HG03442 (cell line): ENCODE measurements around the gene FRMD4A.

ENCODE experiments used
- ATAC-seq: cut with Tn5 transposase; IDR thresholded peaks from one replicate; pipeline ENCODE4 v1.9.1; 2021; ENCODE audit warnings: mild to moderate bottlenecking, moderate library complexity; ENCODE audit not compliant: unreplicated experiment

FRMD4A gene

DNA sequence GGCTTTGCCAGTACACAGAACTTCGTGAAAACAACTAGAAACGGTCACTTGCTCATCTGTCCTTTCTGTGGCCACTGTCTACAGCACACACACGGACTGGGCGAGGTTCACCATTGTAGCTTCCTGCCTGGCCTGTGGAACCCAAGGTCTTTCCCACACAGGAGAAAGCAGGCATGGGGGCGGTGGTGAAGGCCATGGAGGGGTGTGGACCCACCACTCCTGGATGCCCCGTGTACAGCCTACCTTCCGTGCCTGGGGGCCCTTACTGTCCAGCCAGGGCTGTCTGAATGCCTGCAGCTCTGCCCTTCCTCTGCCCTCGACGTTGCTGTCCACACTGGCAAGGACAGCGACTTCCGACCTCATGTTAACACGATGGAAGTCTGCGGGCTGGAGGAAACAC, 635.1 kb downstream of the FRMD4A start:
- ATAC-seq, result no peak

DNA sequence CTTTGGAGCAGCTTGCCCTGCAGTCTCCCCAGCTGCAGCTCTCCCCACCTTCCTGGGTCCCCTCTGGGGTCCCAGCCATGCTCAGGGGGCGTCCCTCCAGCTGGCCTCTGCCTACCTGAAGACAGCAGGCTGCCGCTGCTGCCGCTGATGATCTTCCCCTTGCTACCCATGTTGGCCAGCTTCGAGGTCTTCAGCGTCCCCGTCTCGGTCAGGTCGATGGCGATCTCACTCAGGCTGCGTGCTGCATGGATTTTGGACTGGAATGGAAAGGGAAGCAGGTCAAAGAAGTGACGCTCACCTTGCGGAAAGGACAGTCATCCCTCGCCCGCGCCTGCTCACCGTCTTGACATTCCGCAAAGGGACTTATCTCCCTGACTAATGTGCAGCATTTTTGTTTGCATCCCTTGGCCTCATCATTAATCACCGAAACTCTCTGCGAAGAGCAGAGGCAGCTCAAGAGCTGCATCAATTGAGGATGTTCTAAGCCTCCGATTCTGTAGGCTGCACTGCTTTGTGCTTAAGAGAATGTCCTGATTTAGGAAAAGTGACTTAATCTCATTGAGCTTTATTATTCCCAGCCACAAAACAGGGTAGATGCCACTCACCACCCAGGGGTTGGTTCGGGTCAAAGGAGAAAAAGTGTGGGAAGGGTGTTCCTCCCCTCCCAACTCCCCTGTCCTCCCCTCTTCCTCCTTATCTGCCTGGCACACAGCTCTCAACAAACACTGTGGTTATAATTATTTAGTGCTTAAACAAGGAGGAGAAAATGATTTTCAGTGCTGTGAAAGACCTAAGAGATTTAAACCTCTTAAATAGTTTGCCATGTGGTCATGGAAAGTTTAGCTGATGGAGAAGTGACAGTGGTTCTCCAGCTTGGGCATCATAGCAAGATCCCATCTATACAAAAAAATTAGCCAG, 636.7 kb downstream of the FRMD4A start:
- ATAC-seq, result no peak

DNA sequence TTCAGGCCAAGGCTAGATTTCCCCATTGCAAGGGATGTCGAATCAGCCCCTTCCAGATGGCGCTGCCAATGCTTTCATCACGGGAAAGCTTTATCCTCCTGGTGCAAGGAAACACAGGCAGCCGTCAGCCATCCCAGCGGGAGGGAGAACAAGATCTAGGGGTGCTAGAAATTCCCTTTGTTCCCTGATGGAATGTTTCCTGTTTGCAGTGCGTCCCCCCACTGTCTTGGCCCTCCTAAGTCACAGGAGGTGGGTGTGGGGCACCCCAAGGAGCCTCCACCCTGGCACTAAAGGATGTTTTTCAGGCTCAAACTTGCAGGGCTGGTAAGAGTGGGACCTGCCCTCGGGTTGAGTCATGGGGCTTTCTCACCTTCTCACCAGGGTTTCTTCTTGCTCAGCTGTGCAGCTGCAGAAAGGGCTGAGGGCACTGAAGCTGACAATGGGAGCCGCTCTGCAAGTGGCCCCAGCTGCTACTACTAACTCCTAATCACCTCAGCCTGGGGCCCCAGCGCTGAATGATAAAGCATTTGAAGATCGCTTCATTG, 640.4 kb downstream of the FRMD4A start:
- peak; percentile 79 for ATAC-seq

DNA sequence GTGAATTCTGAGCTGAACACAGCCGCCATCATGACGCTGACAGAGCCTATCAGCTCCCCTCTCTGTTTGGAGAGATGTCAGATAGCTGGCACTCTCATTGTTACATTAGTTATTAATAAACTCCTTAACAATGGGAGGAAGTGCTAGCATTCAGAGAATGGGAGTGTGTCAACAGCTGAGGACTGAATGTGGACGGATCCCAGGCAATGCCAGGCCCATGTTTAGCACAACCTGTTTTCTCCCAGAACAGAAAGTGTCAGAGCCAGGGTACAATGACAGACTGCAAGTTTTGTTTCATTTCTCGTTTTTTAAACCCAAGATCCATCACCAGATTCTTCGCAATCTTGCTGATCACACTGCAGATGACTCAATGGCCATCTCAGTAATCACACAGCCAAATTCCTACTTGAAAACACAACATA, 644.4 kb downstream of the FRMD4A start:
- no peak for ATAC-seq

DNA sequence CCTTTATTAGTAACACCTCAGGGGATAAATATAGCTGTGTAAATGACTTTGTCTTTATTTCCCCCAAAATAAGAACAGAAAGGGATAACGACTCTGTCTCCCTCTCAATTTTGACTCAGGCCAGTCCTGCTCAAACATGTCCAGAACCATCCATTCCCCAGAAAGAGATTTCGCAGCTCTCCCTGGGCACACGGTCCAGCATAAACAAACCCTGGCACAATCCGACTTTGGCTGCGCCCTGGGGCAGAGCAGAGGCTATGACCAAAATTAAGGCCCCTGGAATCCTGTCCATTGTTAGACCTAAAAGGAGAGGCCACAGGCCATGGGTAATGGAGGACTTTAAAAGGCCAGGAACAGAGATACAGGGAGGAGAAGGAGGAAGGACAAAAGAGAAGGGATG, 644.8 kb downstream of the FRMD4A start:
- ATAC-seq, result no peak

DNA sequence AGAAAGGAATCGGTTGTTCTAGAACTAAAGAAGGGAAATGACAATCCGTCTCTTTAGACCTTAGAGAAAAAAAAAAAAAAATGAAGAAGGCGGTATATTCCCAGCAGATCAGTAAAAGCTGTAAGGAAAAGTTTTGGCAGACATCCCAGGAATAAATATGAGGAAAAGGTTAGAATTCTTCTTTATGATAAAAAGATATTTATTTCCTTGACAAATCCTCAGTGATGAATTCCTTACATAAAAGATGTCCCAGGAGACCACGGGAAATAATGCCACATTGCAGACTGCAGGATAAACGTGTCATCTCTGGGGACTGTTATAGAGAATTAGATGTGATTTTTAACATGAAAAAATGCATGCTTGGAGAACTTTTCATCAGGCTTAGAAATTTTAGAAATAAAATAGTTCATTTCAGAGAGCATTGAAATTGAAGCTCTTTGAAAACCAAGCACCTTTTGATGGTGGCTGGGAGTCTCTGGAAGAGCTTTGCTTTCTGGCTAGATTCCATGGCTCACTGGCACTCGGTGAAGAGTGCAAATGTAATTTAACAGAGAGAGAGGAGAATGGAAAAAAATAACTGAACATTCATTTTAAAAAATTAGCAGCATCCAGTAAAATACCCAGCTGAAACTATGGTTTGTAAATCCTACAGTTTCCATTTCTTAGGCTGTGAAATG, 645.8 kb downstream of the FRMD4A start:
- no peak for ATAC-seq

DNA sequence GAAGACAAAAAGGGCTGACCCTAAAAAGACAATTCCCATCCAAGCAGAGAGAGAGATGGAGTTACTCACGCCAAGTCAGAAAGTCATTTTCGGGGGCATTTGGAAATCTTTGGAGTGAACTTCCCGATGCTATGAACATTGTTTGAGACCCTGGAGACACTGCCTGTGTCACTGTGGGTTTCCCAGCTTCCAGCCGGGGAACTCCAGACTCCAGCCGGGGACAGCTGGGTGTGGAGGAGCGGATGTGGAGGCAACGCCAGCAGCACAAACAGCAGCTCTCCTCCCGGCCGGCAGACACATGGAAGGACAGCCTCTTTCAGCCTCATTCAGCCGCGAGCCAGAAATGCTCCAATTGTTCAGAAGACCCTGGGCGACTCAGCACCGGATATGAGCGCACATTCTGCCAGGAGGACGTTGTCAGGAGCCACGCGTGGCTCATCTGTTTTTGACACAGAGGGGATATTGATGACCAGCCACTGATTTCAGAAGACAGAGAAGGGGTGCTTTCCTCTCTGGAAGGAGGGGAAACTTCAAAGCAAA, 646.4 kb downstream of the FRMD4A start:
- no peak for ATAC-seq

DNA sequence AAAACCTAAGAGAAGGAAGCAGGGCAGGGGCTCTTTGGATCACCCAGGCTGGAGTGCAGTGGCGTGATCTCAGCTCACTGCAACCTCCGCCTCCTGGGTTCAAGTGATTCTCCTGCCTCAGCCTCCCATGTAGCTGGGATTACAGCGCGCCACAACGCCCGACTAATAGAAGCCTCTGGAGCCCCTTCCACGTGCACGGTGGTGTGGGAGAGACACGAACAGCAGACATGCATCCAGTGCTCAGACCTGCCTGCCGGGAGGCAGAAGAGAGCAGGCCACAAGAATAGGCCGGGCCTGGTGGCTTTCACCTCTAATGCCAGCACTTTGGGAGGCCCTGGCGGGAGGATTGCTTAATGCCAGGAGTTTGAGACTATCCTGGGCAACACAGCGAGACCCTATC, 647.7 kb downstream of the FRMD4A start:
- ATAC-seq, result no peak

DNA sequence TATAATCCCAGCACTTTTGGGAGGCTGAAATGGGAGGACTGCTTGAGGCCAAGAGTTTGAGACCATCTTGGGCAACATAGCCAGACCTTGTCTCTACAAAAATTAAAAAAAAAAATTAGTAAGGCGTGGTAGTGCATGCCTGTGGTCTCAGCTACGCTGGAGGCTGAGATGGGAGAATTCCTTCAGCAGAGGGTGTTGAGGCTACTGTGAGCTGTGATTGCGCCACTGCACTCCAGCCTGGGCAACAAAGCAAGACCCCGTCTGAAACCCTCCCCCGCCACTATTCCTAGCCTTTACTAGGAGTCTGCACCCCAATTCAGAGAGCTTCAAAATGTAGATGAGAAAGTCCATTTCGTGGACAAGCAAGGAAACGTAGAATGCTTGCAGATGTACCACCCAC, 648.8 kb downstream of the FRMD4A start:
- no peak for ATAC-seq

DNA sequence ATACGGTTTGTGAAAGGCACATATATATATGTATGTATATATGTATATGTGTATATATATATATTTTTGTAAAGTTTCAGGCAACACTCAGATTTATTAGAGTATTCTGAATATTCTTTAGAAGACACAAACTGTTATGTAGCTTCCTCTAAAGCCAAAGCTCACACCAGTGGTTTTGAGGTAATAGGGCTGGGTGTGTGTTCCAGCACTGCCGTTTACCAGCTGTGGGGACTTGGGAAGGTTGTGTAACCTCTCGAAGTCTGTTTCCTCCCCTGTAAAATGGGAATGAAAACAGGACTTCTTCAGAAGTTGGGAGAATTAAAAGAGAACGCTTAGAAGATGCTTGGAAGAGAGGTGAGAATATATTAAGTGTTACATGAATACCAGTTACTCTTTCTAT, 649.2 kb downstream of the FRMD4A start:
- no peak for ATAC-seq

DNA sequence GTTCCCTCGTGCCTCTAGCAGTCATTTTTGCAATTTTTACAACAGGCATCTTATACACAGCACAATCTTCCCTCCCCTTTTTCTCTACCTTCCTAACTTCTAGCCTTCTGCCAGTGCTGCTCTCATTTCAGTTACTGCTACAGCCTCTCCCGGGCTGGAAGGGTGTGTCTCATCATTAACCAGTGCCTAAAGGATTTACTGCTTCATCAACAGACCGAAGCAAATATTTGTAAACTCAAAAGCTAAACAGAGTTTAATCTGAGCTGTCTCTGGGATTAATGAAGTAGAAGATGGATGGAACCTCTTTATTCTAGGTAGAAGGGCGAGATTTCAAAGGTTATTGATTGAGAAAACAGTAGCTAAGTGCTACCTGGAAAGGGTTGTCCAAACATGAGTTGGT, 649.6 kb downstream of the FRMD4A start:
- ATAC-seq, result no peak

DNA sequence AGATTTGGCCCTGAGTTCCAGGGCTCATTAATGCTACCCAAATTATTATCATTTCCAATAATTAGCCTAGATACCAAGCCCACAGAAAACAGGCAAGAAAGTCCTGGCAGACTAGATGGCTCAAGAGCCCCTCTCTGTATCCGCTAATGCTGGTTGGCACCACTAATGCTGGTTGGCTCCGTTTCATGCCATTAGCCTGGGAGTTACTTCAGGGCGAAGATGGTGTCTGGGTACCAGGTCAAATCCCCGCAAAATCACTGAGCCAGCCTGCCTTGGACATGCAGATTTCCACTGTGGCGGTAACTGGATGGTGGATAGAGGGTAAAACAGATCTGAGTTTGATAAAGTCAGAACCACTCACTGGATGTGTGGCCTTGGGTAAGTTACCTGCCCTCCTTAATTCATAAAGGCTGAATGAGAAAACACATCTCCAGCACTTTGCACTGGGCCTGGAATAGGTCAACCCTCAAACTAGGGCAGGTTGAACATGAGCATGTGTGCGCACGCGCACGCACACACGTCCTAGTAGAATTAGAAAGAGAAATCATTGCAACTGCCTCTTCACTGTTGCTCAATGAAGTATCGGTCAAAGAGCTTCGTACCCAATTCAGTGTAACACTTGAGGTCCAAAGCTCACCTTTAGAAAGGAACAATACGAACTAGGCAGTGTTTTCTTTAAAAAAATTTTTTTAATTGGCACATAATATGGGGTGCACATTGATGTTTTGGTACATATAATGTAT, 652.5 kb downstream of the FRMD4A start:
- no peak for ATAC-seq

DNA sequence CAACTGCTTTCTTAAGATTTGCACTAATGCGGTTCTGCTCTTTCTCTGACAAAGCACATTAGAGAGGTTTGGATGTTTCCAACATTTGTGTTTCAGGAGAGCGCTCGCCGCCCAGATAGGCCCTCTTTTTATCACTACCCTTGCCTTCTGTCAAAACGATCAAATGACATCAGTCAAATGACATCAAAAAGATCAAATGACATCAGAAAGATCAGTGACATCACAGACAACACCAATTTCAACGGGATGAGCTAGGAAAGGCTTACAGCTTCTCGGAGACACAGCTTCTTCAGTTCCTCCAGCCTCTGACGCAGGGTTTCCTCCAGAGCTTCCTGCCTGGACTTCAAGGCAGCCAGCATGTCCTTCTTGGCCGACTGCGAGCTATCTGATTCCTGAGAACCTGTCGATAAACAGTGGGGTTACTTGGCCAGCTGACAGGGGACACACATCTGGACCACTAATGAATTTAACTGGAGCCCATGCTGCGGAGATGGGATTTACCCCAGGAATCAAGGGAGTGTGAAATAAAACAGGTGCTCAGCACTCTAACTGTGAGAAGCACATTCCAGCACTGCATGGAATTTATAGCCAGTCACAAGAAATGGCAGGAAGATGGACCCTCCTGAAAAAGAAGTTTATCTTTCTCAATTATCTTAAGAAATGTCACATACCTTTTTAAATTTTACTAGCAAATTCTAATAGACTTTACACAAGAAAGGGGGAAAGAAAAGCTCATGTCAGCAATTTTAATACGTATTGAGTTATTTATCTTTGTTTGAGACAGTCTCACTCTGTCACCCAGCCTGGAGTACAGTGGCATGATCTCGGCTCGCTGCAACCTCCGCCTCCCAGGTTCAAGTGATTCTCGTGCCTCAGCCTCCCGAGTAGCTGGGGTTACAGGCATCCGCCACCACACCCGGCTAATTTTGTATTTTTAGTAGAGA, 655.8 kb downstream of the FRMD4A start:
- ATAC-seq, result no peak

DNA sequence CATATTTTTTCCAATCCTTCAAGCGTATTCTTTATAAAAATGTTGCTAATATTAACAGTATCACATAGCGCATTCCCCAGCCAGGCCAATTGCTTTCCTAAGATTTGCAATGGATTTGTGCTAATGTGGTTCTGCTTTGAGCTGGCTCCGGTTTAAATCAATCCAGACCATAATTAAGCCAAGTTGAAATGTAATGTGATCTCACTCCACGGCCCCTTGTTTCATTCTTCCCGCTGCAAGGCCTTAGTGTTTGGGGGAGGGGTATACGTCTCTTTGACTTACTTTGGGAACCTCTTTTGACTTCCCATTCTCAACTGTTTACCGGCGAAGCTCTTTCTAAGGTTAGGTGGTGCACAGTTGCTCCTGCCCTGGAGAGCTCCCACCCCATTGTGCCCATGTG, 657.6 kb downstream of the FRMD4A start:
- no peak for ATAC-seq

DNA sequence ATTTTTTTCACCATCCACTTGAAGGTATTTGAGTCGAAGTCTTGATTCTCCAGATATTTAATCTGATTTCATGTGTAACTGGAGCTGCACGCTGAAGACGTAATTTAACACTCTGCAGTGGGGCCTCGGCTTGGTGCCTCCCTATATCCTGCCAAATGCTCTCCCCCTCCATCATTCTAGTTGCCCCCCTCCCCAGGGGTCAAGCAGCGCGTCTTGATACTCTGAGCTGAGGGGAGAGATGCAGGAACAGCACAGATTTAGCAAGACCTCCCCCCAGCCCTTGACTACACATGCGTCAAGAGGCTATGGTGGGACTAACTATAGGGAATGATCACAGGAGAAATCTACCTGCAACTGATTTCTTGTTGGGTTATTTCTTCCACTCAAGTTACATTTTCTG, 658.2 kb downstream of the FRMD4A start:
- no peak for ATAC-seq

DNA sequence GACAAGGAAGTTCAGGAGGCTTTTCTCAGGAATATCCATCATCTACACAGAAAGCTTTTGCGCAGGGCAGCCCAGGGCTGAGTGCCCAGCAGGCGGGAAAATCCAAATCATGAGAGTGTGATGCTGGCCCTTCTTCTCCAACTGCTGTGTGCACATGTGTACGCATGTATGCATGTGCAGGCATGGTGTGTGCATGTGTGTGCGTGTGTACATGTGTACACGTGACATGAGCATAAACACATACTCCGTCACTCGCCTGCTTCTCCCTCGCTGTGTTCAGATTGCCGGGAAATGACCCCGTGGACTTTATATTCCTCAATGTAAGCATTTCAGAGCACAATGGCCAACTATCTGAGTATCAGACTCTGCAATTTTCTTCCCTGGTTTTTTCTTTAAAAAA, 658.8 kb downstream of the FRMD4A start:
- no peak for ATAC-seq

DNA sequence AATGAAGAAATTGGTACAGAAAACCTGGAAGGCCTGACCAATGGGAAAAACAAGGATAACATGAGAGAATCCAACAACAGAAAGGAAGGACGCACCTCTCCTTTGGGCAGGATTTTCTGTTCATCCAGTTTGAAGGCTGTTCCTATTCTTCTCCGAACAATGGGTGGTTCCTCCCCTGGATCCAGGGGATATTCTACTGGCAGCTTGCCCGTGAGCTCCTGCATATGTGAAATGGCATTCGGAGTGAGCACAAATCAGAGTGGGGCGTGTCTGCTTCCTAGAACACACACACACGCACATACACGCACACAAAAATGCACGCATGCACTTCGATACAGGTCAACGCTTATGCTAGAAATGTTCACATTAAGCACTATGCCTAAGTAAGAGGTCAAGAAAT, 660.4 kb downstream of the FRMD4A start:
- no peak for ATAC-seq

DNA sequence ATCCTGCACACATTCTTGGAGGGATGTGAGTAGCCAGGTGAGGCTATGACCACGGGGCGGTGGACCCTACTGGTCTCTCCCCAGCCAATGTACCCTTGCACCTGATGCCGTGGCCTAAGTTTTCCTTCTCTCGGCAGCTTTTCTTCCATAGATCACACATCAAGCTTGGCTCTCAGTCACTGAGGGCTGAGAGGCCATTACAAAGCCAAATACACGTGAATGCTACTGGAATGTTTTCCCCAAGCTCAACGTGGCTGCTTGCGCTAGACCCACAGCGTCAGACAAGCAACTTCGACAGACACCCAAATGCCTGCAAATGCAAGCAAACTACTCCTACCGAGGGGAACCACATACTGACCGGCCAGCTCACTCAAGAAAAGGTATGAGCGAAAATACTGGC, 660.8 kb downstream of the FRMD4A start:
- no peak for ATAC-seq

DNA sequence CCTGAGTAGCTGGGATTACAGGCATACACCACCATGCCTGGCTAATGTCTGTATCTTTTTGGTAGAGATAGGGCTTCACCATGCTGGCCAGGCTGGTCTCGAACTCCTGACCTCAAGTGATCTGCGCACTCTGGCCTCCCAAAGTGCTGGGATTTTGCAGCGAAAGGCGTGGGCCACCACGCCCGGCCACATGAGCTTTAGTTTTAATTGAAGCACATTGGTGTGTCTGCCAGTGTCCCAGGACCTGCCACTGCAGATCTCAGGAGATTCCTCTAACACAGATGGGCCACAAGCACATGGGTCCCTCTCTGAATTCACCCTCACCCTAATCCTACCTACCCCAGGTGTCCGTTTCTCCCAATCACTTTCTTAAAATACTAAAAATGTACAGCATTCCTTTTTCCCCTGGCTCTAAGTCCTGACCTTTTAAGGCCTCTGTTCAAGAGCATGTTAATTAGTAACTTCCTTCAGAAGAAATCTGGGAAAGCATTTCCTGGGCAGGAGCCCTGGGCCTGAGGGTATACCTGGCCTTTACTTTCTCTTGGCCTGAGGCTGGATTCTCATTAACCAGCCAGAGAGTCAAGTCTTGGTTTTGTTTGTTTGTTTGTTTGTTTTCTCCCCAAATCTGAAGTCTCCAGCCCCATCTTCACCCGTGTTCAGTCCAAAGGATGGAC, 661.4 kb downstream of the FRMD4A start:
- ATAC-seq, result no peak
